GM12878 (cell line): ENCODE results near the gene SMIM31.

Source experiments
- CTCF ChIP-seq, 3 experiments: IDR thresholded peaks in 2 of 3; conservative IDR thresholded peaks in 1 of 3; 2 replicates each; pipeline ENCODE4 v1.5.1; 2011; ENCODE audit warnings: low read depth in 3 of 3, low read length in 3 of 3, mild to moderate bottlenecking in 3 of 3, control low read depth in 2 of 3, moderate library complexity in 2 of 3, inconsistent platforms in 1 of 3, mixed read lengths in 1 of 3; ENCODE audit not compliant: control insufficient read depth in 2 of 3, insufficient read depth in 1 of 3; ENCODE audit errors: extremely low read depth in 1 of 3
- E4F1 ChIP-seq: fragments of 450-650 bp; IDR thresholded peaks from 2 replicates; pipeline ENCODE4 v1.6.1; 2018; ENCODE audit warnings: borderline replicate concordance, mild to moderate bottlenecking; ENCODE audit not compliant: partially characterized antibody
- POLR2AphosphoS5 ChIP-seq: IDR thresholded peaks from 2 replicates; pipeline ENCODE4 v1.6.1; 2011; ENCODE audit warnings: mild to moderate bottlenecking, low read length, inconsistent platforms
- SMC3 ChIP-seq: IDR thresholded peaks from 2 replicates; pipeline ENCODE4 v1.6.1; 2011; ENCODE audit warnings: low read length, improper control_type of control experiment, borderline replicate concordance
- SREBF2 ChIP-seq: IDR thresholded peaks from 2 replicates; pipeline ENCODE4 v1.6.1; 2012; ENCODE audit warnings: mild to moderate bottlenecking, low read length
- YBX1 ChIP-seq: fragments of 450-650 bp; IDR thresholded peaks from 2 replicates; pipeline ENCODE4 v1.6.1; 2016; ENCODE audit warnings: antibody characterized with exemption
- ZNF274 ChIP-seq: IDR thresholded peaks from one replicate; pipeline ENCODE4 v1.8.0; 2011; ENCODE audit not compliant: insufficient read length, insufficient read depth
- TF ChIP-seq, protein P1 (sequence below): IDR thresholded peaks from 2 replicates; pipeline ENCODE4 v1.6.1; 2011; ENCODE audit warnings: low read depth, mild to moderate bottlenecking, low read length, moderate library complexity, borderline replicate concordance; ENCODE audit errors: extremely low read depth
- TF ChIP-seq, protein P2 (sequence below): IDR thresholded peaks from 2 replicates; pipeline ENCODE4 v1.6.1; 2011; ENCODE audit warnings: mild to moderate bottlenecking, low read depth, low read length, moderate library complexity; ENCODE audit not compliant: insufficient replicate concordance
- TF ChIP-seq, protein P3 (sequence below): fragments of 450-650 bp; formaldehyde crosslinking; IDR thresholded peaks from 2 replicates; pipeline ENCODE4 v1.4.0; 2020; ENCODE audit warnings: mild to moderate bottlenecking, moderate library complexity
- TF ChIP-seq, protein P4 (sequence below): IDR thresholded peaks from 2 replicates; pipeline ENCODE4 v1.6.1; 2012; ENCODE audit warnings: mild to moderate bottlenecking, low read depth, low read length

- TF ChIP-seq POLR2AphosphoS5 (no peak), CTCF (IDR thresholded peaks at IDR 0.05 in 2 of 3, conservative IDR thresholded peaks at IDR 0.05 in 1 of 3; ENCODE audit: control insufficient read depth in 2 of 3, extremely low read depth in 1 of 3, insufficient read depth in 1 of 3, low read depth in 3 of 3, low read length in 3 of 3) (no peak), SMC3 (no peak), E4F1 (no peak), SREBF2 (no peak), YBX1 (no peak), ZNF274 (no peak)
- TF ChIP-seq, protein P1, sequence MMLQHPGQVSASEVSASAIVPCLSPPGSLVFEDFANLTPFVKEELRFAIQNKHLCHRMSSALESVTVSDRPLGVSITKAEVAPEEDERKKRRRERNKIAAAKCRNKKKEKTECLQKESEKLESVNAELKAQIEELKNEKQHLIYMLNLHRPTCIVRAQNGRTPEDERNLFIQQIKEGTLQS: no peak
- TF ChIP-seq, protein P2, sequence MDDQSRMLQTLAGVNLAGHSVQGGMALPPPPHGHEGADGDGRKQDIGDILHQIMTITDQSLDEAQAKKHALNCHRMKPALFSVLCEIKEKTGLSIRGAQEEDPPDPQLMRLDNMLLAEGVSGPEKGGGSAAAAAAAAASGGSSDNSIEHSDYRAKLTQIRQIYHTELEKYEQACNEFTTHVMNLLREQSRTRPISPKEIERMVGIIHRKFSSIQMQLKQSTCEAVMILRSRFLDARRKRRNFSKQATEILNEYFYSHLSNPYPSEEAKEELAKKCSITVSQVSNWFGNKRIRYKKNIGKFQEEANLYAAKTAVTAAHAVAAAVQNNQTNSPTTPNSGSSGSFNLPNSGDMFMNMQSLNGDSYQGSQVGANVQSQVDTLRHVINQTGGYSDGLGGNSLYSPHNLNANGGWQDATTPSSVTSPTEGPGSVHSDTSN: no peak
- TF ChIP-seq, protein P3, sequence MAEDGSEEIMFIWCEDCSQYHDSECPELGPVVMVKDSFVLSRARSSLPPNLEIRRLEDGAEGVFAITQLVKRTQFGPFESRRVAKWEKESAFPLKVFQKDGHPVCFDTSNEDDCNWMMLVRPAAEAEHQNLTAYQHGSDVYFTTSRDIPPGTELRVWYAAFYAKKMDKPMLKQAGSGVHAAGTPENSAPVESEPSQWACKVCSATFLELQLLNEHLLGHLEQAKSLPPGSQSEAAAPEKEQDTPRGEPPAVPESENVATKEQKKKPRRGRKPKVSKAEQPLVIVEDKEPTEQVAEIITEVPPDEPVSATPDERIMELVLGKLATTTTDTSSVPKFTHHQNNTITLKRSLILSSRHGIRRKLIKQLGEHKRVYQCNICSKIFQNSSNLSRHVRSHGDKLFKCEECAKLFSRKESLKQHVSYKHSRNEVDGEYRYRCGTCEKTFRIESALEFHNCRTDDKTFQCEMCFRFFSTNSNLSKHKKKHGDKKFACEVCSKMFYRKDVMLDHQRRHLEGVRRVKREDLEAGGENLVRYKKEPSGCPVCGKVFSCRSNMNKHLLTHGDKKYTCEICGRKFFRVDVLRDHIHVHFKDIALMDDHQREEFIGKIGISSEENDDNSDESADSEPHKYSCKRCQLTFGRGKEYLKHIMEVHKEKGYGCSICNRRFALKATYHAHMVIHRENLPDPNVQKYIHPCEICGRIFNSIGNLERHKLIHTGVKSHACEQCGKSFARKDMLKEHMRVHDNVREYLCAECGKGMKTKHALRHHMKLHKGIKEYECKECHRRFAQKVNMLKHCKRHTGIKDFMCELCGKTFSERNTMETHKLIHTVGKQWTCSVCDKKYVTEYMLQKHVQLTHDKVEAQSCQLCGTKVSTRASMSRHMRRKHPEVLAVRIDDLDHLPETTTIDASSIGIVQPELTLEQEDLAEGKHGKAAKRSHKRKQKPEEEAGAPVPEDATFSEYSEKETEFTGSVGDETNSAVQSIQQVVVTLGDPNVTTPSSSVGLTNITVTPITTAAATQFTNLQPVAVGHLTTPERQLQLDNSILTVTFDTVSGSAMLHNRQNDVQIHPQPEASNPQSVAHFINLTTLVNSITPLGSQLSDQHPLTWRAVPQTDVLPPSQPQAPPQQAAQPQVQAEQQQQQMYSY (CRISPR knock-in tag): no peak
- TF ChIP-seq, protein P4, sequence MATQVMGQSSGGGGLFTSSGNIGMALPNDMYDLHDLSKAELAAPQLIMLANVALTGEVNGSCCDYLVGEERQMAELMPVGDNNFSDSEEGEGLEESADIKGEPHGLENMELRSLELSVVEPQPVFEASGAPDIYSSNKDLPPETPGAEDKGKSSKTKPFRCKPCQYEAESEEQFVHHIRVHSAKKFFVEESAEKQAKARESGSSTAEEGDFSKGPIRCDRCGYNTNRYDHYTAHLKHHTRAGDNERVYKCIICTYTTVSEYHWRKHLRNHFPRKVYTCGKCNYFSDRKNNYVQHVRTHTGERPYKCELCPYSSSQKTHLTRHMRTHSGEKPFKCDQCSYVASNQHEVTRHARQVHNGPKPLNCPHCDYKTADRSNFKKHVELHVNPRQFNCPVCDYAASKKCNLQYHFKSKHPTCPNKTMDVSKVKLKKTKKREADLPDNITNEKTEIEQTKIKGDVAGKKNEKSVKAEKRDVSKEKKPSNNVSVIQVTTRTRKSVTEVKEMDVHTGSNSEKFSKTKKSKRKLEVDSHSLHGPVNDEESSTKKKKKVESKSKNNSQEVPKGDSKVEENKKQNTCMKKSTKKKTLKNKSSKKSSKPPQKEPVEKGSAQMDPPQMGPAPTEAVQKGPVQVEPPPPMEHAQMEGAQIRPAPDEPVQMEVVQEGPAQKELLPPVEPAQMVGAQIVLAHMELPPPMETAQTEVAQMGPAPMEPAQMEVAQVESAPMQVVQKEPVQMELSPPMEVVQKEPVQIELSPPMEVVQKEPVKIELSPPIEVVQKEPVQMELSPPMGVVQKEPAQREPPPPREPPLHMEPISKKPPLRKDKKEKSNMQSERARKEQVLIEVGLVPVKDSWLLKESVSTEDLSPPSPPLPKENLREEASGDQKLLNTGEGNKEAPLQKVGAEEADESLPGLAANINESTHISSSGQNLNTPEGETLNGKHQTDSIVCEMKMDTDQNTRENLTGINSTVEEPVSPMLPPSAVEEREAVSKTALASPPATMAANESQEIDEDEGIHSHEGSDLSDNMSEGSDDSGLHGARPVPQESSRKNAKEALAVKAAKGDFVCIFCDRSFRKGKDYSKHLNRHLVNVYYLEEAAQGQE: no peak
Observed at GRCh38 chr4:164821711-164822110, 67.8 kb downstream of the SMIM31 start.
